ENCODE data around the gene CDO1. TPM values are rescaled to one million over a fixed set of nuclear protein-coding genes. Genes with fewer than 3 reads are reported as not detected.

Gene CDO1
- total and polyA plus RNA-seq, 9 of the 15 experiments (the other 6 are each of a cell fraction or from before 2014, with no cell fraction given): 0.16 to 0.22 TPM; not detected in 7

DNA sequence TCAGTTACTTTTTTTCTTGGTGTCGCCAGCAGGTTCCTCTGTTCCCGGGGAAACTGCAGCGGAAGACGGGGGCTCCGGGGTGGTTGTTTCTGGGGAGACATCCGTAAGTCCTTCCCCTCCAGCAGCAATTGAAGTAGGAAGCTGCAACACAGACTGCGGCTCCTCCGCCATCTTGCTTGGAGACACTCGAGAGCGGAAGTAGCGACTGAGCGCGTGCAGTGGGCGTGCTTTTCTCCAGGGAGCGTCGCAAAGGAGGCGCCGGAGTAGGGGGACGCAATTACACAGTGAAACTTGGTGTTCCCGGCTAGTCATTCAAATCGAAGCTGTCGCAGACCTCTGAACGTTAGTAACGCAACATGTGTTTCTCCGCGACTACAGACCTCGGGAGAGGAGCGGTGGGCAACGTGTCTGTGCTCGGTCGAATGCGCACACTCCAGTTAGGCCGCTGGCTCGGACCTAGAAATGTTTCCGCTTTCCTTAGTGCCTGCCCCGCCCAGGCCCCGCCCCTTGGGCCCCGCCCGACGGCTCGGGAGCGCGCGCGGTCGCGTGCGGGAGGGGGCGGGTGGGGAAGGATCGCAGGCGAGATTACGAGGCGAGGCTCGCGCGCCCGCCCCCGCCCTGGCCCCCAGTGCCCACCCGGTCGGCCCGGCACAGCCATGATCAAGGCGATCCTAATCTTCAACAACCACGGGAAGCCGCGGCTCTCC lies 25.1 kb upstream of the CDO1 start, which contains the start of the genes AP3S1 and ATG12 (continued):
- TF ChIP-seq, protein P1, sequence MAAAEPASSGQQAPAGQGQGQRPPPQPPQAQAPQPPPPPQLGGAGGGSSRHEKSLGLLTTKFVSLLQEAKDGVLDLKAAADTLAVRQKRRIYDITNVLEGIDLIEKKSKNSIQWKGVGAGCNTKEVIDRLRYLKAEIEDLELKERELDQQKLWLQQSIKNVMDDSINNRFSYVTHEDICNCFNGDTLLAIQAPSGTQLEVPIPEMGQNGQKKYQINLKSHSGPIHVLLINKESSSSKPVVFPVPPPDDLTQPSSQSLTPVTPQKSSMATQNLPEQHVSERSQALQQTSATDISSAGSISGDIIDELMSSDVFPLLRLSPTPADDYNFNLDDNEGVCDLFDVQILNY (CRISPR knock-in tag; IDR thresholded peaks at IDR 0.05): no peak
- TF ChIP-seq ZNF232 (CRISPR knock-in tag; IDR thresholded peaks at IDR 0.05) (0 out of 2 replicates have a peak, but pooled peaks have one; percentile 43), HNRNPL (IDR thresholded peaks at IDR 0.05; ENCODE audit: low read depth, low read length) (no peak), RNF2 (IDR thresholded peaks at IDR 0.05) (peak; percentile 76), CHD1 (IDR thresholded peaks at IDR 0.05; ENCODE audit: low read length) (no peak), SRSF1 (IDR thresholded peaks at IDR 0.05; ENCODE audit: low read depth, low read length) (no peak), PTRF (tag; IDR thresholded peaks at IDR 0.05) (no peak), ZNF239 (CRISPR knock-in tag; IDR thresholded peaks at IDR 0.05) (no peak), XRCC5 (IDR thresholded peaks at IDR 0.05; ENCODE audit: low read depth, low read length) (no peak; the same call in 1 of the 2 replicates), RBM39 (optimal IDR thresholded peaks at IDR 0.05; ENCODE audit: low read depth, low read length) (no peak), EHMT2 (IDR thresholded peaks at IDR 0.05) (no peak), OTX1 (CRISPR knock-in tag; IDR thresholded peaks at IDR 0.05) (peak; percentile 43; the same call in 1 of the 2 replicates), HMGN3 (IDR thresholded peaks at IDR 0.05; ENCODE audit: borderline replicate concordance, extremely low read depth, insufficient read length, low read depth, low read length) (no peak), WHSC1 (IDR thresholded peaks at IDR 0.05; ENCODE audit: low read length) (no peak), STAT5A (IDR thresholded peaks at IDR 0.05; ENCODE audit: borderline replicate concordance, low read length) (no peak; the same call in 1 of the 2 replicates), STAT5B (CRISPR knock-in tag; IDR thresholded peaks at IDR 0.05) (no peak), CSDE1 (IDR thresholded peaks at IDR 0.05) (peak in 1 of 2 experiments; percentile 70; a peak in 1 of 4 replicates), PURB (CRISPR knock-in tag; IDR thresholded peaks at IDR 0.05; ENCODE audit: low read depth) (no peak), RUNX1 (IDR thresholded peaks at IDR 0.05; ENCODE audit: low read depth) (no peak), ZNF584 (CRISPR knock-in tag; IDR thresholded peaks at IDR 0.05; ENCODE audit: low read depth) (no peak), ZNF41 (CRISPR knock-in tag; conservative IDR thresholded peaks at IDR 0.05) (no peak)
- TF ChIP-seq, protein P2, sequence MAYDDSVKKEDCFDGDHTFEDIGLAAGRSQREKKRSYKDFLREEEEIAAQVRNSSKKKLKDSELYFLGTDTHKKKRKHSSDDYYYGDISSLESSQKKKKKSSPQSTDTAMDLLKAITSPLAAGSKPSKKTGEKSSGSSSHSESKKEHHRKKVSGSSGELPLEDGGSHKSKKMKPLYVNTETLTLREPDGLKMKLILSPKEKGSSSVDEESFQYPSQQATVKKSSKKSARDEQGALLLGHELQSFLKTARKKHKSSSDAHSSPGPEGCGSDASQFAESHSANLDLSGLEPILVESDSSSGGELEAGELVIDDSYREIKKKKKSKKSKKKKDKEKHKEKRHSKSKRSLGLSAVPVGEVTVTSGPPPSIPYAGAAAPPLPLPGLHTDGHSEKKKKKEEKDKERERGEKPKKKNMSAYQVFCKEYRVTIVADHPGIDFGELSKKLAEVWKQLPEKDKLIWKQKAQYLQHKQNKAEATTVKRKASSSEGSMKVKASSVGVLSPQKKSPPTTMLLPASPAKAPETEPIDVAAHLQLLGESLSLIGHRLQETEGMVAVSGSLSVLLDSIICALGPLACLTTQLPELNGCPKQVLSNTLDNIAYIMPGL (CRISPR knock-in tag; IDR thresholded peaks at IDR 0.05): no peak; the same call in 1 of the 2 replicates
- TF ChIP-seq, protein P3, sequence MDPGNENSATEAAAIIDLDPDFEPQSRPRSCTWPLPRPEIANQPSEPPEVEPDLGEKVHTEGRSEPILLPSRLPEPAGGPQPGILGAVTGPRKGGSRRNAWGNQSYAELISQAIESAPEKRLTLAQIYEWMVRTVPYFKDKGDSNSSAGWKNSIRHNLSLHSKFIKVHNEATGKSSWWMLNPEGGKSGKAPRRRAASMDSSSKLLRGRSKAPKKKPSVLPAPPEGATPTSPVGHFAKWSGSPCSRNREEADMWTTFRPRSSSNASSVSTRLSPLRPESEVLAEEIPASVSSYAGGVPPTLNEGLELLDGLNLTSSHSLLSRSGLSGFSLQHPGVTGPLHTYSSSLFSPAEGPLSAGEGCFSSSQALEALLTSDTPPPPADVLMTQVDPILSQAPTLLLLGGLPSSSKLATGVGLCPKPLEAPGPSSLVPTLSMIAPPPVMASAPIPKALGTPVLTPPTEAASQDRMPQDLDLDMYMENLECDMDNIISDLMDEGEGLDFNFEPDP (CRISPR knock-in tag; IDR thresholded peaks at IDR 0.05): no peak
- TF ChIP-seq, protein P4, sequence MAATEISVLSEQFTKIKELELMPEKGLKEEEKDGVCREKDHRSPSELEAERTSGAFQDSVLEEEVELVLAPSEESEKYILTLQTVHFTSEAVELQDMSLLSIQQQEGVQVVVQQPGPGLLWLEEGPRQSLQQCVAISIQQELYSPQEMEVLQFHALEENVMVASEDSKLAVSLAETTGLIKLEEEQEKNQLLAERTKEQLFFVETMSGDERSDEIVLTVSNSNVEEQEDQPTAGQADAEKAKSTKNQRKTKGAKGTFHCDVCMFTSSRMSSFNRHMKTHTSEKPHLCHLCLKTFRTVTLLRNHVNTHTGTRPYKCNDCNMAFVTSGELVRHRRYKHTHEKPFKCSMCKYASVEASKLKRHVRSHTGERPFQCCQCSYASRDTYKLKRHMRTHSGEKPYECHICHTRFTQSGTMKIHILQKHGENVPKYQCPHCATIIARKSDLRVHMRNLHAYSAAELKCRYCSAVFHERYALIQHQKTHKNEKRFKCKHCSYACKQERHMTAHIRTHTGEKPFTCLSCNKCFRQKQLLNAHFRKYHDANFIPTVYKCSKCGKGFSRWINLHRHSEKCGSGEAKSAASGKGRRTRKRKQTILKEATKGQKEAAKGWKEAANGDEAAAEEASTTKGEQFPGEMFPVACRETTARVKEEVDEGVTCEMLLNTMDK (IDR thresholded peaks at IDR 0.05; ENCODE audit: borderline replicate concordance, insufficient read depth, low read depth, low read length, poor library complexity, severe bottlenecking): no peak
